K562 (cell line): ENCODE data around the gene ZCWPW1. TPM values are rescaled to one million over a fixed set of nuclear protein-coding genes. Genes with fewer than 3 reads are reported as not detected.

ENCODE experiments used
- E2F1 ChIP-seq: sonication (generic); formaldehyde crosslinking; IDR thresholded peaks from 2 replicates; pipeline ENCODE4 v1.8.1; 2023; ENCODE audit warnings: mild to moderate bottlenecking, missing genetic modification reagents, moderate library complexity
- ETS1 ChIP-seq: conservative IDR thresholded peaks from 2 replicates; pipeline ENCODE4 v1.6.1; 2011; ENCODE audit warnings: low read depth, mild to moderate bottlenecking, low read length; ENCODE audit not compliant: control insufficient read depth
- GABPB1 ChIP-seq: sonication (generic); formaldehyde crosslinking; IDR thresholded peaks from 2 replicates; pipeline ENCODE4 v1.8.0; 2022; ENCODE audit warnings: mild to moderate bottlenecking, missing genetic modification reagents
- GTF2A2 ChIP-seq: IDR thresholded peaks from 2 replicates; pipeline ENCODE4 v1.6.1; 2016; ENCODE audit warnings: mild to moderate bottlenecking, missing genetic modification characterization, missing compliant biosample characterization
- HBP1 ChIP-seq: fragments of 450-650 bp; formaldehyde crosslinking; IDR thresholded peaks from 2 replicates; pipeline ENCODE4 v1.4.0; 2022; ENCODE audit warnings: missing genetic modification characterization
- HDAC1 ChIP-seq, 2 experiments: fragments of 450-650 bp; IDR thresholded peaks; 2 replicates each; pipeline ENCODE4 v1.6.1; 2016 to 2017; ENCODE audit warnings: inconsistent platforms in 1 of 2, mild to moderate bottlenecking in 1 of 2, moderate library complexity in 1 of 2
- MYNN ChIP-seq, 2 experiments: sonication (generic); formaldehyde crosslinking in 1 of 2; IDR thresholded peaks; 2 replicates each; pipeline versions ENCODE4 v1.5.0 to v1.6.1; 2016 to 2020; ENCODE audit warnings: antibody characterized with exemption in 1 of 2, missing genetic modification reagents in 1 of 2
- PURB ChIP-seq: sonication (generic); formaldehyde crosslinking; IDR thresholded peaks from 2 replicates; pipeline ENCODE4 v1.9.0; 2021; ENCODE audit warnings: low read depth, mild to moderate bottlenecking, missing genetic modification reagents
- RBFOX2 ChIP-seq: fragments of 200-400 bp; formaldehyde crosslinking; IDR thresholded peaks from 2 replicates; pipeline ENCODE4 v1.6.1; 2017; ENCODE audit warnings: low read depth, mild to moderate bottlenecking, low read length, moderate library complexity
- RFX7 ChIP-seq: fragments of 250-450 bp; sonication (Bioruptor Pico); IDR thresholded peaks from 2 replicates; pipeline ENCODE4 v1.5.1; 2021; ENCODE audit warnings: mild to moderate bottlenecking
- SMAD1 ChIP-seq: fragments of 150-350 bp; IDR thresholded peaks from 2 replicates; pipeline ENCODE4 v1.6.1; 2014; ENCODE audit warnings: low read length, low read depth; ENCODE audit not compliant: partially characterized antibody
- ZBTB7A ChIP-seq: IDR thresholded peaks from 2 replicates; pipeline ENCODE4 v1.6.1; 2011; ENCODE audit warnings: low read depth, mild to moderate bottlenecking, low read length, moderate library complexity, borderline replicate concordance; ENCODE audit not compliant: control insufficient read depth
- ZNF224 ChIP-seq: sonication (generic); formaldehyde crosslinking; IDR thresholded peaks from 2 replicates; pipeline ENCODE4 v1.8.0; 2022; ENCODE audit warnings: mild to moderate bottlenecking, missing genetic modification reagents
- ZNF263 ChIP-seq: sonication (generic); formaldehyde crosslinking; IDR thresholded peaks from 2 replicates; pipeline ENCODE4 v1.8.0; 2022; ENCODE audit warnings: mild to moderate bottlenecking, missing genetic modification reagents, borderline replicate concordance
- ZNF511 ChIP-seq: sonication (generic); formaldehyde crosslinking; IDR thresholded peaks from 2 replicates; pipeline ENCODE4 v1.8.0; 2022; ENCODE audit warnings: mild to moderate bottlenecking, missing genetic modification reagents
- ZNF740 ChIP-seq, 3 experiments: fragments of 200-800 bp in 1 of 3; sonication (Bioruptor generic) in 1 of 3; sonication (generic) in 1 of 3; formaldehyde crosslinking in 1 of 3; IDR thresholded peaks; 2 replicates each; pipeline versions ENCODE4 v1.6.1 to v1.8.0; 2016 to 2022; ENCODE audit warnings: mild to moderate bottlenecking in 2 of 3, missing compliant biosample characterization in 2 of 3, missing genetic modification characterization in 2 of 3, missing genetic modification reagents in 1 of 3
- polyA plus RNA-seq, 8 experiments: library from polyadenylated mRNA; depleted of rRNA in 4 of 8; stranded (reverse) in 5 of 8; unstranded in 3 of 8; fragments of >200 nt; fragmentation: Nextera tagmentation in 2 of 8; fragmentation: Illumina TruSeq in 1 of 8; extraction: Ambion mirVana in 2 of 8; extraction: Trizol in 1 of 8; gene quantifications; 2 replicates each; pipeline versions ENCODE4 v1.2.1 to v1.2.3, GENCODE V29; 2011 to 2014; ENCODE audit warnings: inconsistent platforms in 1 of 8, missing spikeins in 1 of 8
- total RNA-seq, 7 experiments: library from RNA; depleted of rRNA in 6 of 7; stranded (reverse); fragments of >200 nt in 6 of 7; fragmentation: Illumina TruSeq in 2 of 7; extraction: Trizol in 2 of 7; gene quantifications; 2 replicates each; pipeline versions ENCODE4 v1.2.1 to v1.2.3, GENCODE V29; 2011 to 2021; ENCODE audit warnings: low replicate concordance in 1 of 7
- TF ChIP-seq, protein P1 (sequence below): fragments of 200-800 bp; sonication (Bioruptor generic); IDR thresholded peaks from 2 replicates; pipeline ENCODE4 v1.6.1; 2017; ENCODE audit warnings: missing genetic modification characterization, missing compliant biosample characterization

Gene ZCWPW1
- total and polyA plus RNA-seq, 9 of the 15 experiments (the other 6 are each of a cell fraction or from before 2014, with no cell fraction given): 0.18 to 1.7 (median 1.2) TPM

- TF ChIP-seq ETS1 (0 out of 2 replicates have a peak, but pooled peaks have one; percentile 19), ZNF511 (CRISPR knock-in tag) (0 out of 2 replicates have a peak, but pooled peaks have one; percentile 28), E2F1 (peak; percentile 52; the same call in 1 of the 2 replicates), ZBTB7A (0 out of 2 replicates have a peak, but pooled peaks have one; percentile 48), ZNF224 (CRISPR knock-in tag) (no peak), HBP1 (CRISPR knock-in tag) (0 out of 2 replicates have a peak, but pooled peaks have one; percentile 29), MYNN (IDR thresholded peaks at IDR 0.05) (peak; percentile 59; the same call in 1 of the 2 replicates), MYNN (CRISPR knock-in tag; IDR thresholded peaks at IDR 0.05) (no peak), ZNF740 (CRISPR knock-in tag; IDR thresholded peaks at IDR 0.05) (peak; percentile 80), ZNF740 (tag; IDR thresholded peaks at IDR 0.05) (no peak), ZNF263 (peak; percentile 80), RFX7 (CRISPR knock-in tag) (no peak), SMAD1 (no peak), RBFOX2 (peak; percentile 63), HDAC1 (IDR thresholded peaks at IDR 0.05) (peak in 1 of 2 experiments; percentile 35; a peak in 1 of 4 replicates), GTF2A2 (tag) (no peak), PURB (CRISPR knock-in tag) (no peak), GABPB1 (CRISPR knock-in tag) (no peak; the same call in 1 of the 2 replicates)
- TF ChIP-seq, protein P1, sequence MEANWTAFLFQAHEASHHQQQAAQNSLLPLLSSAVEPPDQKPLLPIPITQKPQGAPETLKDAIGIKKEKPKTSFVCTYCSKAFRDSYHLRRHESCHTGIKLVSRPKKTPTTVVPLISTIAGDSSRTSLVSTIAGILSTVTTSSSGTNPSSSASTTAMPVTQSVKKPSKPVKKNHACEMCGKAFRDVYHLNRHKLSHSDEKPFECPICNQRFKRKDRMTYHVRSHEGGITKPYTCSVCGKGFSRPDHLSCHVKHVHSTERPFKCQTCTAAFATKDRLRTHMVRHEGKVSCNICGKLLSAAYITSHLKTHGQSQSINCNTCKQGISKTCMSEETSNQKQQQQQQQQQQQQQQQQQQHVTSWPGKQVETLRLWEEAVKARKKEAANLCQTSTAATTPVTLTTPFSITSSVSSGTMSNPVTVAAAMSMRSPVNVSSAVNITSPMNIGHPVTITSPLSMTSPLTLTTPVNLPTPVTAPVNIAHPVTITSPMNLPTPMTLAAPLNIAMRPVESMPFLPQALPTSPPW (CRISPR knock-in tag): peak; percentile 51; the same call in 1 of the 2 replicates
These were observed 48.7 kb upstream of the ZCWPW1 start (continued) for GRCh38 chr7:100476903-100477870.
